Ovary (tissue), 3 donors: Measurements from ENCODE around the gene KIAA1614.

Experiments used
- EP300 ChIP-seq: sonication (generic); formaldehyde crosslinking; IDR thresholded peaks from one replicate; pipeline ENCODE4 v1.6.1; 2017; ENCODE audit warnings: antibody characterized with exemption
- TF ChIP-seq, protein P1 (sequence below), 3 donors: fragments of 450-650 bp in 2 of 3; fragments of 200-600 bp in 1 of 3; IDR thresholded peaks; one replicate each; pipeline versions ENCODE4 v1.5.1 to v1.8.0; 2016 to 2022; ENCODE audit warnings: antibody characterized with exemption in 3 of 3, mild to moderate bottlenecking in 1 of 3
- donor health status: DM: no; HTN: no; CAD: no.

DNA sequence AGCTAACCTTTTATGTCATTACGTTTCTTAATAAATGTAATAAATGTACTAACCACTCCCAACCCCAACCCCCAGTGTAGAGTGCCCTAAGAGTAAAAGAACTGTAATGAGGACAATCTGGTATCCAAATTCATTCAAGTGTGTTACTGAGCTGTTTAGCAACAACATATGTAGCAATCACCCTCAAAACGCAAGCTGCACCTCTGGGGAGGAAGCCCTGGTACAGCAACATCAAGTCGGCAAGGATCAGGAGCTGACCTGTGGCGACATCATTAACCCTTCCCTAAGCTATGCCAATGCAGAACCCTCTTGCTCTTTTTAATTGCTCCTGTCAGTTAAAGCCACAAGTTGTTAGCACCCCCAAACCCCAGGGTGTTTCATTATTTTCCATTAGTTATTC lies 62.9 kb downstream of the KIAA1614 start:
- TF ChIP-seq, protein P1, sequence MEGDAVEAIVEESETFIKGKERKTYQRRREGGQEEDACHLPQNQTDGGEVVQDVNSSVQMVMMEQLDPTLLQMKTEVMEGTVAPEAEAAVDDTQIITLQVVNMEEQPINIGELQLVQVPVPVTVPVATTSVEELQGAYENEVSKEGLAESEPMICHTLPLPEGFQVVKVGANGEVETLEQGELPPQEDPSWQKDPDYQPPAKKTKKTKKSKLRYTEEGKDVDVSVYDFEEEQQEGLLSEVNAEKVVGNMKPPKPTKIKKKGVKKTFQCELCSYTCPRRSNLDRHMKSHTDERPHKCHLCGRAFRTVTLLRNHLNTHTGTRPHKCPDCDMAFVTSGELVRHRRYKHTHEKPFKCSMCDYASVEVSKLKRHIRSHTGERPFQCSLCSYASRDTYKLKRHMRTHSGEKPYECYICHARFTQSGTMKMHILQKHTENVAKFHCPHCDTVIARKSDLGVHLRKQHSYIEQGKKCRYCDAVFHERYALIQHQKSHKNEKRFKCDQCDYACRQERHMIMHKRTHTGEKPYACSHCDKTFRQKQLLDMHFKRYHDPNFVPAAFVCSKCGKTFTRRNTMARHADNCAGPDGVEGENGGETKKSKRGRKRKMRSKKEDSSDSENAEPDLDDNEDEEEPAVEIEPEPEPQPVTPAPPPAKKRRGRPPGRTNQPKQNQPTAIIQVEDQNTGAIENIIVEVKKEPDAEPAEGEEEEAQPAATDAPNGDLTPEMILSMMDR (IDR thresholded peaks at IDR 0.05) = no peak
- TF ChIP-seq EP300 = no peak
